HG02610 (cell line): ENCODE measurements around the gene ABHD14A.
A peak's percentile ranks its signal among the peaks of the same experiment; 100 is the strongest.
"Not testable (repeated sequence)": the region's sequence is repeated elsewhere in the genome, so short reads cannot be mapped to it uniquely, and the experiment has no call there.

Experiments used
- ATAC-seq: cut with Tn5 transposase; IDR thresholded peaks from one replicate; pipeline ENCODE4 v1.9.1; 2021; ENCODE audit warnings: mild to moderate bottlenecking, moderate library complexity; ENCODE audit not compliant: unreplicated experiment

Gene ABHD14A

DNA sequence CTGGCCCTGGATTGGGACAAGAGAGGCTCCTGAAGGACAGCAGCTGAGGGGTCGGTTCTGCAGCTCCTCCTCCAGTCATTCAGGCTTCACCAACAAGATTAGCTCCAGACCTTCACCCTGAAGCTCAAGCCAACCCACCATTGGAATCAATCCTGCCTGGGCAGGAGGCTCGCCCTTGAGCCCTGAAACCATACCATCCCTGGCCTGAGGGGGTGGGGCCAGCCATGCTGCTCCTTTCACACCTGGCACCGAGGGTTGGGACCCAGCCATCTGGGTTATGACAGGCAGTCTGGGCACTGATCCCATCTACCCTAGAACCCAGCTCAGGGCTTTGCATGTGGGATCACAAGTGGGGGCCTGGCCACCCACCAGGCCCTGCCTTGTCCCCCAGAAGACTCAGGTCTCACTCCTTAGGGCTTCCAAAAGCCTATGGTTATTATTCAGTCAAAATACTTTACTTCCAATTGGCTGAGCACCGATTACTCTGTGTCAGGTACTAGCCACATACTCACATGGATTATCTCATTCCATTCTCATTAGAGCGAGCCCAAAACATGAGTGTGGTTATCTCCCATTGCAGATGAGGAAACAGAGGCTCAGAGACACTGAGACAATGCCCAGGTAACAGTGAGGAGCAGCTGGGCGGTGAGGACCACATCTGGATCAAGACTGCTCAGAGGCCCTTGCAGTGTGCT, 4.1 kb upstream of the ABHD14A start:
- ATAC-seq = no peak

DNA sequence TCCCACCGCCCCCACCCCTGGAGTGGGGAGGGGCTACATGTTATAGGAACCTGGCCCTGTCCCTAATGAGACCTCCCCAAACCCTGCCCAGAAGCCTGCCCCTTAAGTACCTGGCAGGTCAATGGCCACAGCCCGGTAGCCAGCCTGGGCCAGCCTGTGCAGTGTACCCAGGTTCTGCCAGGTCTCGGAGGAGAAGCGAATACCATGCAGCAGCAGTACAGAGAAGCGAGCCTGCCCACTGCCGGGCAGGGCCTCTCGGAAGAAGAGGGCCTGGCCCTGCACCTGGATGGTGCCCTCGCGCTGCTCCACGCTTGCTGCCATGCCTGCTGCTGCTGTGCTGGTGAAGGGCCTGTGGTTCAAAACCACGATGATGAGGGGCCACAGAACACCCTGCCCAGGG, 3.5 kb upstream of the ABHD14A start:
- no peak for ATAC-seq

DNA sequence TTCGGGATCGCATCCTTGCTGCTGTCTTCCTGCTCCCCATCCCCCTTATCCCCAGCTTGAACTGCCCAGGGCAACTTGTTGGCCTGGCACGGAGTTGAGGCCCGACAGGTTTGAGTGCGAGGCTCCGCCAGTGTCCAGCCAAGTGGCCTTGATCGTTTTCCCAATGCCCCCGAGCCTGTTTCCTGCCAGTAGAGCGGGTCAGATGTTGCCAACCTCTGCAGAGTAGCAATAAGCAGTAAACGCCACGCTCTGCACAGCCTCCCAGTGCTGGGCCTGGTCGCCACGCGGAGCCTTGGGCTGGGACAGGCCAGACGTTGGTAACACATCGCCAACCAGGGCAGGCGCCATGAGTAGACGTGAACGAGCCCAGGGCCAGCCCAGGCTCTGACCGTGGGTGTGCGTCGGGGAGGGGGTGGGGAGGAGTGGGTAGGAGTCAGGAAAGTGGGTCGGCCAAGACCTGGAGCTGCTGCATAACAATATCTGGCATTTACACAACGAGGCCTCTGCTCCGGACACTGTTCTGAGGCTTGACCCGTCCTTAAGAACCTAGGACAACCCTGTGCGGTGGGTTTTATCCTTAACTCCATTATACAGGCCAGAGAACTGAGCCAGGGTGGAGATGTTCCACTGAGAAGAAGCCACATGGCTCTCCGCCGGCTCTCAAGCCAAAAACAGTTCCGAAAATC, 444 bp upstream of the ABHD14A start:
- ATAC-seq = peak; percentile 15

DNA sequence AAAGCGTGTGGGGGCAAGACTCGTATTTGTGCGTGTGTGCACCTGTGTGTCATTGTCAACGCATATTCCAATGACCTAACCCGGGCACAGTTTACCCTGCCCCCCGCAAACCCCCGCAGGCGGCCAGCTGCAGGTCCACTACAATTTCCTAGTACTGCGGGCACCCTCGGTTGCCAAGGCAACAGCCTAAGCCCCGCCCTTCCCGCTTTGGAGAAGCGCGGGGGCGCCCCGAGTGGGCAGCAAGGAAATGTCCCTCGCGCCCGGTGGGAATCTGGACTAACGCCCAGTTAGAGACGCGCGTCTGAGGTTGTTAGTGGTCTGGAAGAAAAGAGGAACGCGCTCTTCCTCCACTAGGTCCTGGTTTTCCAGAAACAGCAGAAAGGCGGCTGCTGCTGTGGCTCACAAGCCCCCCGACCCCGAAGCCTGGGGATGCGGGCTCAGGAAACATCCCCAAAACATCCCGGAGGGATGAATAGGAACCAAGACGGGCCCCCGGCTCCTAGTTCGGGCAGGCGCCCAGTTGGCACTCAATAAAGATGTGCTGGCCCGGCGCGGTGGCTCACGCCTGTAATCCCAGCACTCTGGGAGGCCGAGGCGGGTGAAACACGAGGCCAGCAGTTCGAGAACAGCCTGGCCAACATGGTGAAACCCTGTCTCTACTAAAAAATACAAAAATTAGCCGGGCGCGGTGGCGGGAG, 1.1 kb downstream of the ABHD14A start:
- no peak for ATAC-seq

GRCh38 chr3:51977446-51978142, 2.7 kb downstream of the ABHD14A start:
- no peak for ATAC-seq

DNA sequence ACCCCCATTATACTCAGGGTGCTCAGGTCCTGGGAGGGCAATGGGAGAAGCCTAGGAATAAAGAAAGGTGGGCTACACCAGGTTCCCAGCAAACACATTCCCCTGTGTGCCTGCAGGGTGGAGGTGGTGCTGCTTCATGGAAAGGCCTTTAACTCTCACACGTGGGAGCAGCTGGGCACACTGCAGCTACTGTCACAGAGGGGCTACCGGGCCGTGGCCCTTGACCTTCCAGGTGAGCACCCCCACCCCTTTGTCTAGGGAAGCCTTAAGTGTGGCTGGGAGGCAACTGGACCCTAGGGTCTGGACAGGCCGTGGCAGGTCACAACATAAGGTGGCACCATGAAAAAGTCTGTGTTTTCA, 3.3 kb downstream of the ABHD14A start:
- ATAC-seq = no peak

DNA sequence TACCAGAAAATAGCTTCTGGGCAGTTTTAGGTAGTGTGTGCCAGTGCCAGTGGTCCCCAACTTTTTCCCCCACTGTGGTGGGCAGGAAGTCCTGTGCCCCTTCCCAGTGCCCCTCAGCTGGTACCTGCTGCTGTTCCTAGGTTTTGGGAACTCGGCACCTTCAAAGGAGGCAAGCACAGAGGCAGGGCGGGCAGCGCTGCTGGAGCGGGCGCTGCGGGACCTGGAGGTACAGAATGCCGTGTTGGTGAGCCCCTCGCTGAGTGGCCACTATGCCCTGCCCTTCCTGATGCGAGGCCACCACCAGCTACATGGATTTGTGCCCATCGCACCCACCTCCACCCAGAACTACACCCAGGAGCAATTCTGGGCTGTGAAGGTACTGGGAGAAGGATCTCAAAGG, 5.4 kb downstream of the ABHD14A start:
- ATAC-seq = no peak

DNA sequence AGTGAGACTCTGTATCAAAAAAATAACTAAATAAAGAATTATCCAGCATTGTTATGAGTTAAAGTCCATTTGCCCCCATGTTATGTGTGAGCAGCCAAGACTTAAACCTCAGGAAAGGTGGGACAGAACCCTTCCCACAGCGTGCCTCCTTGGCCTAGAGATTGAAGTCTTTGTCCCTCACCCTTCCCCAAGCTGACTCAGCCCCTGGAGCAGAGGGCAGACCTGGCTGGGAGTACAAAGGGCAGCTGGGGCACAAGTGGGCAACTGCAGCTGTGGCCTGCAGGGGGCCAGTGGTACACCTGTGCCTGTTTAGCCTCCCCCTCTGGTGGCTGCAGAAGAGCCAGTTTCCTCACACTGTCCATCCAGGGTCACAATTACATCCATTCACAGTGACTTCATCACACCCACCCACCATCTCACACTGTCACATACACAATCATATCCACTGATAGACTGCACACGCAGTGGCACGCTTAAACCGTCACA, 7.5 kb downstream of the ABHD14A start:
- ATAC-seq = peak; percentile 31

GRCh38 chr3:51982838-51983577, 8.1 kb downstream of the ABHD14A start, which contains the start of gene ACY1:
Gene ACY1 (plus strand): TSS chr3:51983535. CDS start chr3:51984065, 530 bp downstream.
- peak; percentile 70 for ATAC-seq

- ATAC-seq = no peak
Observed at GRCh38 chr3:51983578-51984268, 8.9 kb downstream of the ABHD14A start.

DNA sequence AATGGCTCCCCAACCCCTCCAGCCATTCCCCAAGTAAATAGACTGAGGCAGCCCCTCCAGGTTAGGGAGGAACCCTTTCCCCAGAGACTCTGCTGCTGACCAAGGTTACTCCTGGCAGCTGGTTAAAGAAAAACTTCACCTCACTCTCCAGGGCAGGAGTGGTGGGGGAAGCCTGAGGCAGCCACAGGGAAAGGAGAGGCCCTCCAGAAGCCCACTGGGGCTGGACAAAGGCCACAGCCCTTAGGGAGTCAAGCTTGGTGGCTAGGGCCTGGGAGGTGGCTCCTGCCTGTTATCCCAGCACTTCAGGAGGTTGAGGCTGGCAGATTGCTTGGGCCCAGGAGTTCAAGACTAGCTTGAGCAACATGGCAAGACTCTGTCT, 9.4 kb downstream of the ABHD14A start:
- no peak for ATAC-seq

DNA sequence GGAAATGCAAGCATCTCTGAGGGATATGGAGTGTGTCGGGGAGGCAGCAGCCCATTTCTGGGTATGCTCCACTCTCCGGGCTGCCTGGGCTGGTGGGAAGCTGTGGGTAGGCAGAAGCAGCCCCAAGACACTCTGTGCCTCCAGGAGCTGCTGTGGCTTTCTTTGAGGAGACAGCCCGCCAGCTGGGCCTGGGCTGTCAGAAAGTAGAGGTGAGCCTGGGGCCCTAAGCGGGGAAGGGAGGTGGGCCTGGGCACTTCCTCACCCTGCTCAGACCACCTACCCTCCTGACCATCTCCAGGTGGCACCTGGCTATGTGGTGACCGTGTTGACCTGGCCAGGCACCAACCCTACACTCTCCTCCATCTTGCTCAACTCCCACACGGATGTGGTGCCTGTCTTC, 10.2 kb downstream of the ABHD14A start:
- ATAC-seq = no peak

DNA sequence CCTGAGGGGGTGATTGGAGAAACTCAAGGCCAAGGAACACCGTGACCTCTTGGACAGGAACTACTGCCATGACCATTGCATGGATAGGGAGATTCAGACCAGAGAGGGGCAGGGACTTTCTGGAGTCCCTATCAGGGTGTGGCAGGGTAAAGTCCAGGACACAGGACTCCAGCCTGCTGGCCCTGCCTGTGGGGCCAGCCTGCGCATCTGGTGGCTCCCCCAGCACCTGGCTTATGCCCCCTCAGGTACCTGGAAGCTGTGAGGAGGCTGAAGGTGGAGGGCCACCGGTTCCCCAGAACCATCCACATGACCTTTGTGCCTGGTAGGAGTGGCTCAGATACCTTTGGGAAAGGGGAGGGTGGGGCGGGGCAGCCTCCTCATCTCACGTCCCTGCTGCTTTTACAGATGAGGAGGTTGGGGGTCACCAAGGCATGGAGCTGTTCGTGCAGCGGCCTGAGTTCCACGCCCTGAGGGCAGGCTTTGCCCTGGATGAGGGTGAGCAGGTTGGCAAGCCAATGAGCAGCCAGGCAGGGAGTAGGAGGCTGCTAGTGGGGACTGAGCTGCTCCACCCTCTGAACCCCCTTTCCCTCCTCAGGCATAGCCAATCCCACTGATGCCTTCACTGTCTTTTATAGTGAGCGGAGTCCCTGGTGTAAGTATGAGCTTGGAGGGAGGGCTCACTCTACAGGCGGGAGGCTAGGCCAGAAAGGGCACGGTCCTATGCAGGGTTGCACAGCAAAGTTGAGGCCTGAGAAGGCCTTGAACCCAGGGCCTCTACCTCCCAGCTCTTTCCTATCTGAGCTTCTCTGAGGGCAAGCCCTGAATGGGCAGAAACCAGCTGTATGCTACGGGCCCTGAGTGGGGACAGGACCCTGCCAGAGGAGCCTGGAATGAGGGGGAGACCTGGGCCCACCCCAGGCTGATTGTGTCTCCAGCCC, 11.4 kb downstream of the ABHD14A start:
- ATAC-seq = no peak

GRCh38 chr3:51987568-51987967, 12.7 kb downstream of the ABHD14A start:
- ATAC-seq = no peak

- no peak for ATAC-seq
Observed at GRCh38 chr3:51988286-51989146, 13.7 kb downstream of the ABHD14A start.

GRCh38 chr3:51990501-51990971, 15.7 kb downstream of the ABHD14A start:
- not testable (repeated sequence) for ATAC-seq

- ATAC-seq = no peak
Observed at GRCh38 chr3:51992017-51992682, 17.3 kb downstream of the ABHD14A start.
